Right lobe of liver (tissue), 6 donors: ENCODE data around the gene SDC4. TPM values are rescaled to one million over a fixed set of nuclear protein-coding genes. Genes with fewer than 3 reads are reported as not detected.
"Not testable (repeated sequence)": the region's sequence is repeated elsewhere in the genome, so short reads cannot be mapped to it uniquely, and the experiment has no call there.

ENCODE experiments used
- ATAC-seq, 4 donors: fragments of 200-7000 bp; cut with Tn5 transposase; one replicate each; pipeline ENCODE4 v1.9.1; 2020; ENCODE audit warnings: mild to moderate bottlenecking in 4 of 4, moderate library complexity in 4 of 4
- DNase-seq, 3 donors: peaks; one replicate each; pipeline ENCODE4 v3.0.0-alpha.2; 2020
- H3K27ac ChIP-seq, 3 donors: fragments of 200-600 bp; one replicate each; pipeline ENCODE4 v1.8.0; 2022
- H3K27me3 ChIP-seq, 2 donors: fragments of 200-600 bp; one replicate each; pipeline ENCODE4 v1.8.0; 2022
- H3K36me3 ChIP-seq, 4 donors: fragments of 200-600 bp; sonication (generic) in 1 of 4; one replicate each; pipeline versions ENCODE4 v1.5.1 to v1.8.0; 2017 to 2022; ENCODE audit warnings: control low read depth in 1 of 4
- H3K4me1 ChIP-seq, 4 donors: fragments of 200-600 bp; sonication (generic) in 1 of 4; one replicate each; pipeline versions ENCODE4 v1.5.1 to v1.8.0; 2017 to 2022; ENCODE audit warnings: control low read depth in 1 of 4
- H3K4me3 ChIP-seq, 3 donors: fragments of 200-600 bp; one replicate each; pipeline ENCODE4 v1.8.0; 2022
- H3K9me3 ChIP-seq, 4 donors: fragments of 200-600 bp; sonication (generic) in 1 of 4; one replicate each; pipeline versions ENCODE4 v1.5.1 to v1.8.0; 2017 to 2022; ENCODE audit warnings: control low read depth in 1 of 4
- POLR2A ChIP-seq: fragments of 450-650 bp; IDR thresholded peaks from one replicate; pipeline ENCODE4 v1.6.1; 2017; ENCODE audit warnings: antibody characterized with exemption, mild to moderate bottlenecking
- WGBS: methylation state at CpG from one replicate; pipeline ENCODE4 v1.1.6; 2018; ENCODE audit warnings: low coverage, low lambda C conversion rate; ENCODE audit not compliant: insufficient coverage; ENCODE audit errors: missing lambda C conversion rate; 5-methylcytosine and 5-hydroxymethylcytosine counted together
- intact Hi-C, 2 donors: fragments of 100-400 bp; cut with DNase I; formaldehyde crosslinking; loops; one replicate each; pipeline versions ENCODE4 v1.11.2 to v1.14.1; 2022
- total RNA-seq, 6 experiments: library from RNA; depleted of rRNA in 2 of 6; stranded (reverse); fragments of >200 nt in 2 of 6; fragmentation: NEBNext Ultra II Directional in 3 of 6; extraction: Animal tissue kit (Norgen Biotek cat#: 25700) in 3 of 6; gene quantifications; one replicate each; pipeline versions ENCODE4 v1.1.0 to v1.2.4, GENCODE V29; 2016 to 2023
- TF ChIP-seq, protein P1 (sequence below), 4 donors: fragments of 200-600 bp in 3 of 4; fragments of 450-650 bp in 1 of 4; IDR thresholded peaks; one replicate each; pipeline versions ENCODE4 v1.5.1 to v1.8.0; 2016 to 2022; ENCODE audit warnings: antibody characterized with exemption in 4 of 4, mild to moderate bottlenecking in 2 of 4
- donor health status: DM: no; HTN: yes; CAD: no.
- donor health status: DM: no; HTN: no; CAD: no.
- donor health status: DM: no; HTN: no; CAD: no.
- donor health status: DM: no; HTN: yes; CAD: no.
- donor health status: DM: no; HTN: yes; CAD: no.

The SDC4 gene
- total RNA-seq, 6 experiments from 2014 or later, result 84.3 to 373 (median 116) TPM

DNA sequence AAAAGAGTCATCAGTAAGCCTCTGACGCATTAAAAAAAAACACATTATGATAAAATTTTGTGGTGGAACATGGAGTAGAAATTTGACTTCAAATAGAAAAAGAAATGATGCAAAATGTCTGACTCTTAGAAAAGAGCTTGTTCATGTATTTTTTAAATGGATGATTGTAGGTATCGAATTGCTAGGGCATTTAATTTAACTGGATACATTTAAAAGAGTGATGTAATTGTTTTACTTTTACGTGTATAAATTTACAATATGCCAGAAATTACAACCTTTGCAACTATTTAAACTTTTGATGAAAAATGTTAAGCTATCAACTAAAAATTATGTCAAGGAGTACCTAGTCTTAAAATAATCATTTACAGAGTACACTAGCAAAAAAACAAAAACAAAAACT is 4.5 kb upstream of the SDC4 start:
- ATAC-seq, result no peak
- Histone ChIP-seq H3K9me3 (no peaks in the 10 kb centered on the region), H3K27me3 (no peaks in the 10 kb centered on the region), H3K4me3 (no peak overlapping the region), H3K4me1 (peaks cover 0 to 12% (median 3%) of the 10 kb centered on the region in 4 donors), H3K36me3 (no peaks in the 10 kb centered on the region), H3K27ac (no peak overlapping the region)
- no peak for TF ChIP-seq POLR2A
- TF ChIP-seq, protein P1, sequence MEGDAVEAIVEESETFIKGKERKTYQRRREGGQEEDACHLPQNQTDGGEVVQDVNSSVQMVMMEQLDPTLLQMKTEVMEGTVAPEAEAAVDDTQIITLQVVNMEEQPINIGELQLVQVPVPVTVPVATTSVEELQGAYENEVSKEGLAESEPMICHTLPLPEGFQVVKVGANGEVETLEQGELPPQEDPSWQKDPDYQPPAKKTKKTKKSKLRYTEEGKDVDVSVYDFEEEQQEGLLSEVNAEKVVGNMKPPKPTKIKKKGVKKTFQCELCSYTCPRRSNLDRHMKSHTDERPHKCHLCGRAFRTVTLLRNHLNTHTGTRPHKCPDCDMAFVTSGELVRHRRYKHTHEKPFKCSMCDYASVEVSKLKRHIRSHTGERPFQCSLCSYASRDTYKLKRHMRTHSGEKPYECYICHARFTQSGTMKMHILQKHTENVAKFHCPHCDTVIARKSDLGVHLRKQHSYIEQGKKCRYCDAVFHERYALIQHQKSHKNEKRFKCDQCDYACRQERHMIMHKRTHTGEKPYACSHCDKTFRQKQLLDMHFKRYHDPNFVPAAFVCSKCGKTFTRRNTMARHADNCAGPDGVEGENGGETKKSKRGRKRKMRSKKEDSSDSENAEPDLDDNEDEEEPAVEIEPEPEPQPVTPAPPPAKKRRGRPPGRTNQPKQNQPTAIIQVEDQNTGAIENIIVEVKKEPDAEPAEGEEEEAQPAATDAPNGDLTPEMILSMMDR (IDR thresholded peaks at IDR 0.05), result no peak
- 87% methylated on average over 3 of the region's 3 CpGs for WGBS
- DNase-seq, result no peak
- intact Hi-C loops, result no loop called here

- H3K27me3 ChIP-seq, H3K9me3 ChIP-seq, DNase-seq, H3K36me3 ChIP-seq, H3K4me3 ChIP-seq, H3K4me1 ChIP-seq, H3K27ac ChIP-seq, intact Hi-C loops, ATAC-seq: not testable (repeated sequence)
- 86% methylated on average over 10 of the region's 10 CpGs for WGBS
Observed at GRCh38 chr20:45350795-45351194, 2.6 kb upstream of the SDC4 start.

GRCh38 chr20:45350217-45350616 is 2.0 kb upstream of the SDC4 start:
- ATAC-seq (no peak), DNase-seq (no peak)
- TF ChIP-seq, protein P1 (IDR thresholded peaks at IDR 0.05), result no peak
- no peak for TF ChIP-seq POLR2A
- intact Hi-C loops, result no loop called here
- Histone ChIP-seq H3K9me3 (no peaks in the 10 kb centered on the region), H3K4me3 (no peak overlapping the region), H3K4me1 (no peaks in the 10 kb centered on the region), H3K36me3 (no peaks in the 10 kb centered on the region), H3K27me3 (no peaks in the 10 kb centered on the region), H3K27ac (no peak overlapping the region)
- 27% methylated on average over 1 of the region's 1 CpG for WGBS

DNA sequence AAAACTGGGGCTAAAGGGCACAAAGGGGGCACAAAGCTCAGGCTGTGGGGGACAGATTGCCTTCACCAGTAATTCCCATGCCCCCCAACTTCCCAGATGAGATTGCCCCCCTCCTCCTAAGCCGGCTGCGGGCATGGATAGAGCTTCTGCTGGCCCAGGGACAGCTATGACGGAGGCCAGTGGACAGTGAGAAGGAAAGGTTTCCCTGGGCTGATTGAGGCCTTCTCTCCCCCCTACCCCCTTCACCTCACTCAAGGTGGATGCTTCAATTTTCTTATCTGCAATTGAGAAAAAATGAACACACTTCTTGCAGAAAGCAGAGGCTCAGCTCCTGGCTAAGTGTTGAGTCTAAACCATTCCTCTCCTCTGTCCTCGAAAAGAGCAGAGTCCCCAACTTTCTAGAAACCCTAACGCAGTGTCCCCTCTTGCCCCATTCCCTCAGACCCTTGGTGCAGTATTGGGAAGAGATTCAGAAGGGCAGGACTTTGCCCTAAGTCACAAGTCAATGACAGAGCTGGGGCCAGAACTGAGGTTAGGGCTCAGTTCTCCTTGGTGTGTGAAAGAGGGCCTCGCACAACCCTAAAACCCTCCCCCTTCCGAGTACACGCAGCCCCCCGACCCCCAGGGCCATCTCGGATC is 808 bp downstream of the SDC4 start:
- Histone ChIP-seq H3K27ac (peak overlapping the region; percentile 91 to 99 (median 97)), H3K9me3 (no peaks in the 10 kb centered on the region), H3K36me3 (no peaks in the 10 kb centered on the region), H3K4me1 (peaks cover 0 to 16% (median 0%) of the 10 kb centered on the region in 4 donors), H3K27me3 (no peaks in the 10 kb centered on the region), H3K4me3 (peak overlapping the region; percentile 78 to 90 (median 84))
- DNase-seq (no peak), ATAC-seq (peak in 3 of 4 donors; percentile 8 to 22 (median 17))
- intact Hi-C loops, result no loop called here
- 5% methylated on average over 5 of the region's 10 CpGs for WGBS
- TF ChIP-seq, protein P1 (IDR thresholded peaks at IDR 0.05), result no peak
- no peak for TF ChIP-seq POLR2A

DNA sequence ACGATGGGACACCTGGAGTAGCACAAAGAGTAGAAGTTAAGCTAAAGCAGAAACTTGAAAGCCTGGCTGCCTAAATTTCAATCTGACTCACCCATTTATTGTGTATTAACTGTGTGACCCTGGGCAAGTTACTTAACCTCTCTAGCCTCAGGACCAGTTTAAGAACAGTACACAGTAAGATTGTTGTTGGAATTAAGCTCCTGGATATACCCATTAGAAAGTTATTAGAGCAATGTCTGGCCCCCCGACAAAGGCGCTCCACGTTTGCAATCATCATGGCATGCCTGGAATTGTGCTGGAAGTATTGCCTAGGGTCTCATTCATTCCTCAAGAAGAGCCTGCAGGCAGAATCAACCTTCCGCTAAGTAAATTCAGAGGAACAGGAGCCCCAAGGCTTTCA is 1.4 kb downstream of the SDC4 start:
- DNase-seq, result no peak
- Histone ChIP-seq H3K4me1 (peaks cover 0 to 19% (median 0%) of the 10 kb centered on the region in 4 donors), H3K27me3 (no peaks in the 10 kb centered on the region), H3K9me3 (no peaks in the 10 kb centered on the region), H3K36me3 (no peaks in the 10 kb centered on the region), H3K27ac (peak overlapping the region; percentile 91 to 99 (median 97)), H3K4me3 (peak overlapping the region; percentile 78 to 90 (median 84))
- intact Hi-C loops, result no loop called here
- TF ChIP-seq, protein P1 (IDR thresholded peaks at IDR 0.05), result no peak
- no peak for TF ChIP-seq POLR2A
- ATAC-seq, result no peak
- WGBS, result 23% methylated on average over 3 of the region's 5 CpGs
